GM18870 (cell line): ENCODE results near the gene RYR2.
"Not testable (repeated sequence)": the region's sequence is repeated elsewhere in the genome, so short reads cannot be mapped to it uniquely, and the experiment has no call there.

ENCODE experiments used
- ATAC-seq: cut with Tn5 transposase; IDR thresholded peaks from one replicate; pipeline ENCODE4 v1.9.1; 2021; ENCODE audit warnings: moderate library complexity; ENCODE audit not compliant: unreplicated experiment

RYR2 gene

DNA sequence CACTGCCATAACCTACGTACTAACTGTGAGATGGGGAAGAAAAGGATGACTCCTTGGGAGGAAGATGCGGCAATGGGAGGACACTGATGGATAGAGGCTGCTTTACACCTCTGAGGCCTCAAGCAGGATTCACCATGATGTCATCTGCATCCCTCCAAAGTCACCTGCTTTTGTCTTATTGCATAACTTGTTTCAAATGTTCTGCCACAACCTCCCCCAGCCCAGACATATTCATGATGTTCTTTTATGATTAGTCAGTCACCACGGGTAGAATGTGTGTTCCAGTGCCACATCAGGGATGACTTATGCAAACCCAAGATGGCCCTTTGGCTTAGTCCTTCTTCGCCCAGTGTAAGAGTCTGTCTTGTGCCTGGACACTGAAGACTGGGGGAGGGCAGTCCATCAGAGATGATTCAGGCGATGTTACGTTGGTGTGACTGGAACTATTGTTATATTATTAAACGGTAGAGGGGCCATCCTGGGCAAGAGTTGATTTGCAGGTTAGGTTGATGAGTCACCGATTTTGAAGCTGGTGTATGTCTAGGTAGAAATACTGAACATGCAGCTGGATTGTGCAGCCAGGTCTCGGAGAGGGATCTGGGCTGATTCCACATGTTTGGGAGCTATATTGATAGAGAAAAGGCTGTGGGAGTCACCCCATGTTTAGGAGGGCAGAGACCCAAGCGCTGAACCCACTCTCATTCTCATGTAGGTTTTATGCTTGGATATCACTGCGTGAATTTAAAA is 32.6 kb downstream of the RYR2 start:
- no peak for ATAC-seq

DNA sequence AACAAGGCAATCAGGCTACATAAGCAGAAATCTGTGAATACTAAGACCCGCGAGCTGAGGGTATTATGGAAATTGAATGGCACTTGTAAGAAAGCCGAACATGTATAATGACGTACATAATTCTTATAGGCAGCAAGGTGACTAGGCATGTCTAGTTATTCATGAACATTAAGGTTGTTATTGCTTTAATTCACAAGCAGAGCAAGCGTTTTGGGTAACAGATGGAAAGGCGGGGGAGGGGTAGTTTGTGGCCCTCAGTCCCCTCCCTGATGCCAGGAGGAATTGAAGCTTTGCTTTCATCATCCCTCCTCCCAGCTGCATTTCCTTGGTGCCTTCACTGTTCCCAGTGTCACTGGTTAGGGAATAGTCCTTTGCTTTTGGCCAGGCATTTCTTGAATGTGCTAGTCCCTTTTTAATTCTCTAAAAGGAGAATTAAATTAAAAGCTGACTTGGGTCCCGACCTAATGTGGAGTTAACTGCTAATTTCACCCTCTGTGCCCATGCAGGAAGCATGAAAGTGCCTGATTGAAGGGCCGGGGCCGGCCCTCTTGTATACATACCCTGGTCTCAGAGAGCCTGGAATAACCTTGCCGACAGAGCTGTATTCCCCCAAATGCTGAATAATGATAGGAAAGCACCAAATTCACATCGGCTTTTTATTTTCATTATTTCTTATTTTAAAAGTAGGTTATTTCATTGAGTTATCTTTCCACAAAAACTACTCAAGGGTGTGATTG is 42.5 kb downstream of the RYR2 start:
- ATAC-seq, result no peak

DNA sequence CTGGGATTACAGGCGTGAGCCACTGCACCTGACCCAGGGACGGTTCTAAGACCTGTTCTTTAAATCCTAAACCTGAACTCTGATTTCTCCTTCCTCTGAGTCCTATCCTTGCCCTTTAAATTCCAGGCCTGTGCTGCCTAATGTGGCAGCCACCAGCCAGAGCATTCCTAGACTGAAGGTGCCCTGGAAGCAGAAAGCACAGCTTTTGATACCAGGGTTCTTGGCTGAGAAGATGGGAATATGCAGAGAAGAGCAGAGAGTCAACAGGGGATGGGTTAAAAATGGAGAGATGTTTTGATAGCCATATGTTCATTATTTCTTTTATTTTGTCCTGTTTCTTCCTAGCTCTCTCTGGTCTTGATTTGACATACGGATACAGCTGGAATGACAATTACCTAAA is 49.7 kb downstream of the RYR2 start:
- no peak for ATAC-seq

DNA sequence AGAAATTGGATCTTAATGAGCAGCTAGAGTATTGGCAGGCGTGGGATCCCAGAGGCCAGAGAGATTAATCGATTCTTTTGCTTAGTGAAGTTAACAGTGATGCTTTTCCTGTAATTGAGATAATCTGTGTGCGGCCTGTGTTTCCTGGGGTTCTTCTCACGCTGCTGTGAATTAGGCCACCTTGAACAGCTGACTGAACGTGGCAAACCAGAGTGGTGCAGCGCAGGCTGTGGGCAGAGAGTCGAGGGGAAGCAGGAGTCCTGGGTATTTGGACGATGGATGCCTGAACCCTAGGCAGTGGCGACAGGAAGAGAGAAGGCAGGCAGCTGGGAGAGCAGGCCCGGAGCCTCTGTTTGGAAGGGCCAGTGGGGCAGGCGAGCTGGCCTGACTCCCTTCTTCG is 51.7 kb downstream of the RYR2 start:
- no peak for ATAC-seq

DNA sequence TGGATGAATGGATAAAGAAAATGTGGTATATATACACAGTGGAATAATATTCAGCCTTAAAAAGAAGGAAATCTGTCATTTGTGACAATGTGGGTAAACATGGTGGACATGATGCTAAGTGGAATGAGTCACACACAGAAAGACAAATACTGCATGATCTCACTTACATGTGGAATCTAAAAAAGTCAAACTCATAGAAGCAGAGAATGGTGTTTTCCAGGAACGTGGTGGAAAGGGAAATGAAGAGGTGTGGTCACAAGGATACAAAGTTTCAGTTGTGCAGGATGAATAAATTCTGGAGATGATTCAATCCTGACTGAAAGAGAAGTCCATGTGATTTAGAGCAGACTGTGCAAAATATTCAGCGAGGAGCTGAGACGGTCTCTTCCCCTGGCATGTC is 56.6 kb downstream of the RYR2 start:
- no peak for ATAC-seq

DNA sequence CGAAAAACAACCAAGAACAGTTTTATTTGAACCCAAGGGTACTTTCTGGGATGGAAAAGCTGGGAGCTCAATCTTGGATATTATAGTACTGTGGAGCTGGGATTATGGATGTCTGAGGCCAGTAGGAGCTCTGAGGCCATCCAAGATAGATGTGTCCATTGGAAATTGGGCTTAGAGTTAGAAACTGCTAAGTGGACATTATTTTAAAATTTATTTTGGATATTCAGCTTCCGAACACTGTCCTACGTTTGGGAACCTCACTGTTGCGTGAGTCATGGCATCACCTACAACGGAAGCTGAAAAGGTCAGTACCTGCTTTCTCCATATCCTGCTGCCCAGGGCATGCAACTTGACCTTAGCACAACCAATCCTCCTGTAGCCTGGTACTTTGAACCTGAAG is 61.0 kb downstream of the RYR2 start:
- no peak for ATAC-seq

DNA sequence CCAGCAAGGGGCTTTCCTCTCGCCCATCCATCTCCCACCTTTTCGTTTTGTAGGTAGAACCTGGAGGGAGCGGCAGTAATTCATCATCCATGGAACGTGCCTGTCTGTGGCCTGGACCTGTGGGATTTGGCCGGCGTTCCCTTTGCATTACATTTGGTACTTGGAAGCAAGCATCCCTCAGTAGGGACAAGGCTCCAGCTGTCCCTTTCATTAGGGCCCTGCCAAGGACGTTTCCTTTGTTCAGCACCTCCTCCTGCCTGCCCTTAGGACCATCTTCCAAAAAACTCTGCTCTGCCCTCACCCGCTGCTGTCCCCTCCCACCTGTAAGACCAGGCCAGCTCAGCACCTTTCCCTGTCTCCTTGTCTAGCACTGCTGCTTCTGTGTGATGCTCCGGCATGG is 62.1 kb downstream of the RYR2 start:
- no peak for ATAC-seq

DNA sequence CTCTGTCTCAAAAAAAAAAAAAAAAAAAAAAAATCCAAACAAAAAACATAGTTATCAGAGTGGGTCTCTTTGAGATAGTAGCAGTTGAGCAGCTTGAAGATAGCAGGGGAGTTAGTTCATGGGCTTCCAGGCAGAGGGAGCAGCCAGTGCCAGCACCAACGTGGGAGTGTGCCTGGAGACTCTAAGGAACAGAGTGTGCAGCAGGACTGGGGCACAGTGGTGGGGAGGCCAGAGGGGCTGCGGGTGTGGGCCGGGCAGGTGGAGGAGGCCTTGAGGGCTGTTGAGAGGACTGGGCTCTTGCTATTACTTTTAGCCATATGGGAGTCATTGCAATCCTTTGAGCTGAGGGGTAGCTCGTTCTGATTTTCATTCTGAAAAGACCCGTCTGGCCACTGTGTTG is 63.8 kb downstream of the RYR2 start:
- no peak for ATAC-seq

DNA sequence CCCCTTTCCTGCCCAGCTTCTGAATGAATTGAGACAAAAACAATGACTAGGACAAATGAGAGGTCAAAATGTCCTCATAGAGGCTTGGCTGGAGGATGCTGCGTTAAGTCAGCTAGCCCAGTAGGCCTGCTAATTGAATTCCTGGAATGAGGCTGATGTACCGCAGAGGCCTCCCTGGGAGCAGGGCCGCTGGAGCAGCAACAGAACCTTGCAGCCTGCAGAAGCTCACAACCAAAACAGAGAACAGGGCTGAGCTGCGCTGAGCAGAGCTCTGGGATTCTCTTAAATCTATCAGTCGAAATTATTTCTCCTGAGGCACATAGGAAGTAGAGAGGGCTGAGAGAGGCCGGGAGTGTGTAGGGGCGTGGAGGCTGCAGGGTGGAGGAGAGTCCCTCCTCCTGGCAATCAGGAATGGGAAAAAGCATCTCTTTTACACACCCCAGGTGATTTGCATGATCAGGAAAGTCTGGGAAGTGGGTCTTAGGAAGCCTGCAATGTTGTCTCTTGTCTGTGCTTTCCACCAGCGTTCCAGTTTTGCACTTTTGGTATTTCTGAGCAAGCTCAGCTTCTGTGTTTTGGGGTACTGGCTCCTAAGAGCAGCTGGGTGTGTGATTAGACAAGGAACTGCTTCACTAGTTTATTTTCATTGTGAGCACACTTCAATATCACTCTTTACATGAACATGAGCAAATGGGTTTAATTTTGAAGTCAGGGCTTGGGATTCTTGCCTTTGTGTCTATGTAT is 66.5 kb downstream of the RYR2 start:
- no peak for ATAC-seq

DNA sequence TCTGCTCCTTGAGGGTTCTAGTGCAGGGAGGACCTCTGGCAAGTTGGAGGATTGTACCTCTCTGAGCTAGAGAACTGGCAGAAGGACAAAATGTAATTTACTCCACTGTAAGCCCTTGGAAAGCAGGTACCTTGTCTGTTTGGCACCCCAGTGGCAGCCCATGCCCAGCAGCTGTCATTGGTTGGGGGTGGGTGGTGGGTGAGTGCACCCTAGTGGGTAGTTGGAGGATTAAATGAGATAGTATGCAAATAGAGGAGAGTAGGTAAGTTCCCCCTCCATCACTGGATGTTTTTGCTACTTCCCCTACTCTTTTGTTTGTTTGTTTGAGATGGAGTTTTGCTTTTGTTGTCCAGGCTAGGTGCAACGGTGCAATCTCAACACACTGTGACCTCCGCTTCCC is 69.8 kb downstream of the RYR2 start:
- no peak for ATAC-seq

DNA sequence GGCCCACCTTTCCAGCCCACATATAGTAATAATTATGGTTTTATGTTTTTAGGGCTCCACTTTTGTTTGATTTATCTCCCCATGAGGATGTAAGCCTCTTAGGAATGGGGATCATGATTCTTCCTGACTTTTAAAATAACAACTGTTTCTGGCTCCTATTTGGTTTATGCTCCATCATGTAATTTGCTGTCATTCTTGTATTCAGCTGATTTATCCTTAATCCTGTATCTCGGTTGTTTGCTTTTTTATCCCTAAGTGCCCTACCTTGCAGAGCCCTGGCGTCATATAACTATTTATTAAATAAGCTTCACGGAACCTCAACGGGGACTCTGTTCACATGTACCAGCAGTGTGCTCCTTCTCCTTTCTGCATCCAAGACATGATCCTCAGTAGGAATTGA is 70.7 kb downstream of the RYR2 start:
- ATAC-seq, result no peak

DNA sequence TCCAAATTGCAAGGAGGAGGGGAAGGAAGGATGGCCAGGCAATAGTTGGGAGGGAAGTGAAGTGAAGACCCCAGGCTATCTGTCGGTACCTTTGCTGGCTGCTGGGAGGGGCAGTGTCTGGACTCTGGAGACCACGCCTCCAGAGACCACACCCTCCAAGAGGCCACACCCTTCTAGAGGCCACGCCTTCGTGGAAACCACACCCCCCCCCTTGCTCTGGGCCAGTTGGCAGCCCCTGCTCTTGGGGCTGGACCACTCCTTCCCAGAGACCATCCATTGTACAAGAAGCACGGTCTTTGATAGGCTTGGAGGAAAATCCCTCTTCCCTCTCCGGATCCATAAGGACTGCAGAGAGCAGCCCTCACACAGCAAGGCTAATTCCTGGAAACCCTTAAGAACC is 73.1 kb downstream of the RYR2 start:
- no peak for ATAC-seq

DNA sequence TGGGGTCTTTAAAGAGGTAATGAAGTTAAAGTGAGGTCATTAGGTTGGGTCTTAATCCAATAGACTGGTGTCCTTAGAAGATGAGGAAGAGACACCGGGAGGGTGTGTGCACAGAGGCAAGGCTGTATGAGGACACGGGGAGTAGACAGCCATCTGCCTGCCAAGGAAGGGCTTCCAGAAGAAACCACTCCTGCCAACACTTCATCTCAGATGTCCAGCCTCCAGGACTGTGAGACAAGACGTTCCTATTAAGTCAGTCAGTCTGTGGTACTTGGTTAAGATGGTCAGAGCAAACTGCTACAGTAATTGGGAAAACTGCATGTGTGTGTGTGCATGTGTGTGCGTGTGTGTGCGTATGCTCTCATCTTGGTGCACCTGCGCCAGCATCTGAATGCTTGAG is 77.1 kb downstream of the RYR2 start:
- ATAC-seq, result no peak

DNA sequence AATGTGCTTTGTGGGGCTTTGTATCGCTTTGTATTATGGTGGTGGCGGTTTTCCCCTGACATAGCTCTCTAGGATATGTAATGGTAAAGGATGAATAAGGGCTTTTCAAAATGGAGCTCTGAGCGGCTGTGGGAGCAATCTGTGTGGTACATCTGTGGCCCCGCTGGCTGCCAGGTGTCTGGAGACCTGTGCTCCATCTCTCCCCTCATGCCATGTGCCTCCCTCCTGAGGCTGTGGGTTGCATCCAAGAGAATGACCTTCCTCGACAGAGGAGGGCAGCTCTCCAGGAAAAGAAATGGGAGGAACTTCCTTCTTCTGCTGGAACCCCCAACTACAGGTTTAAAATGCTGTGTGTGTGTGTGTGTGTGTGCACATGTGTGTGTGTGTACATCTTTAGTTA is 78.7 kb downstream of the RYR2 start:
- no peak for ATAC-seq

DNA sequence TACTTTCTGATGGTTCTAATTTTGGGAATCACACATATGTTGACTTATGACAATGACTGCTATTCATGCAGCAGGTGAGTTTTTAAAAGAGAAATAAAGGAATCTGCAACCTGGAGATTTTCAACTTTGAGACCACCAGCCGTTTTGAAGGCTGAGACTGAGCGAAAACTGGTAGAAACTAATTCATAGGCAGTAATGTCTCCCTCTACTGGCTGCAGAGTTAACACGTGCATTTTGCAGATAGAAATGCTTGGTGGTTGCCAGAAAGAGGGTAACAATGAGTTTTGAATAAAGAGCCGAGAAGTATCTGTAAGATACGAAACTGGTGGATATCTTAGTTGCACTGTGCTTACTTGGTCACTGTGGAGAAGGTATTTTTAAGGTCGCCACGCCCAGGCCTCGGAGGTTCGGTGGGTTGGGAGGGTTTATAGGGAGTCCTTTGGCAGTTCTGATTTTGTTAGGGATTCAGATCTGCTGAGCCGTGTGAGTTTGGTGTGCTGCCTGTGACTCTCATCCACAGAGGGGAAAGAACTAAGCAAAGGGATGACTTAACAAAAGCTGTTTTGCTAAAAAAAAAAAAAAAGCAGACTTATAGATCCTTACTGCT is 83.0 kb downstream of the RYR2 start:
- no peak for ATAC-seq

DNA sequence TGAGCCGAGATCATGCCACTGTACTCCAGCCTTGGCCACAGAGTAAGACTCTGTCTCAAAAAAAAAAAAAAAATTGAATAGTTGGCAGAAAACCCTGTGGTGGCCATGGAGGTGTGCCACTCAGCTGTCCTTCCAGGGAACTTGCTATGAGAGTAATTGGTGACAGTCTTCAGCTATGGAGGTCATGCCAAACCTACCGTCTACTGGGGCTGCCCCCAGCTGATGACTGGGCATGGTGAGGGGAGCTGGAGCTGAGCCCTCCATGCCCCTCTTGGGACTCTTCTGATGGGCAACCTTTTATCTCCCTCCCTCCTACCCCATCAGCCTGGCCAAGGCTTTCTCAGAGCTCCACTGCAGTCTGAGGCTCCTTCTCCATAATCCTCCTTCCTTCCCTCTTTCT is 84.2 kb downstream of the RYR2 start:
- ATAC-seq, result no peak

DNA sequence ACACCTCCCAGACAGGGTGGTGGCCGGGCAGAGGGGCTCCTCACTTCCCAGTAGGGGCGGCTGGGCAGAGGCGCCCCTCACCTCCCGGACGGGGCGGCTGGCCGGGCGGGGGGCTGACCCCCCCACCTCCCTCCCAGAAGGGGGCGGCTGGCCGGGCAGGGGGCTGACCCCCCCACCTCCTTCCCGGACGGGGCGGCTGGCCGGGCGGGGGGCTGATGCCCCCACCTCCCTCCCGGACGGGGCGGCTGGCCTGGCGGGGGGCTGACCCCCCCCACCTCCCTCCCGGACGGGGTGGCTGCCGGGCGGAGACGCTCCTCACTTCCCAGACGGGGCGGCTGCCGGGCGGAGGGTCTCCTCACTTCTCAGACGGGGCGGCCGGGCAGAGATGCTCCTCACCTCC is 85.3 kb downstream of the RYR2 start:
- not testable (repeated sequence) for ATAC-seq

DNA sequence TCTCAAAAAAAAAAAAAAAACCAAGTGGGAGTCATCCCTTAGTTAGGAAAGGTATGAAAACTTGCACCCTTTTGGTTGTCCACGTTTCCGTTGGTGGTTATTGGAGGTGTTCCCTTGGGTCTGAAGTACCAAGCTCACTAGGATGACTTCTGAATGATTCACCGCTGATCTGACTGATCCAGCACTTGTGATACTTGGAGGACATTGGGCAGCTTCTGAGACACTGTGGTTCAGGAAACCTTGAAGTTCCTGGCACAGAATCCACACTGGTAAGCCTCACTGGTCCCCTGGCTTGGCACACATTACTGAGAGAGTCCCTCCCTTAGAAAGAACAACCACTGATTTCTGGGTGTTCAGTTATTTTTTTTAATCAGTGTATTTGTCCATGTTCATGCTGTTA is 91.9 kb downstream of the RYR2 start:
- no peak for ATAC-seq

DNA sequence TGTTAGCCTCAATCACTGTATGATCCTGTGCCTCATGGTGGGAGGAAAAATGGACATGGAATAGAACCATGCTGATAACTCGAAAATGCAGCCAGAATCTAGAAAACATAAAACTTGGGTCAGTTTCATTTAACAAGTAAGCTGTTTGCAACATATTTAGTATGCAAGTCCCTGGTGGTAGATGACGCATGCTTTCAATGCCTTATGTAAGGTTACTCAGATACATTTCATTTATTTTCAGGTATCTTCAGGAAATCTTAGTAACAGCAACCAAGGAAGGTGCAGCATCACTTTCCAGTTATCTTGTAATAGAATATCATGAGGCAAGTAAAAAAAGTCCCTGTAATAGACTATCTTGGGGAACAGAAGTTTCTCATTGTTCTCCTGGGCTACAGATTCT is 92.9 kb downstream of the RYR2 start:
- ATAC-seq, result no peak

DNA sequence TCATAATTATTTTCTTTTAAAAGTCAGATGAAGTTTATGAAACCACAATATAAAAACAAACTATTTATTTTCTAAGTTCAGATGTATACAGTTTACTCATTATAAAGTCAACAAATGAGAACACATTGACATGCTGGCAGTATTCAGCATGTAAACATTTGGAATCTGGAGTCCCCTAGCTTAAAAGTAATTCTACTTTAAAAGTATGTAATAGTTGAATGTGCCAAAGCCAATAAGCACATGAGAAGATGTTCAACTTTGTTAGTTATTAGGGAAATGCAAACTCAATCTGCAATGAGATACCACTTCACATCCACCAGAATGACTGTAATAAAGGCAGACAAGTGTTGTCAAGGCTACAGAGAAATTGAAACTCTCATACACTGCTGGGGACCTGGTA is 96.6 kb downstream of the RYR2 start:
- no peak for ATAC-seq

DNA sequence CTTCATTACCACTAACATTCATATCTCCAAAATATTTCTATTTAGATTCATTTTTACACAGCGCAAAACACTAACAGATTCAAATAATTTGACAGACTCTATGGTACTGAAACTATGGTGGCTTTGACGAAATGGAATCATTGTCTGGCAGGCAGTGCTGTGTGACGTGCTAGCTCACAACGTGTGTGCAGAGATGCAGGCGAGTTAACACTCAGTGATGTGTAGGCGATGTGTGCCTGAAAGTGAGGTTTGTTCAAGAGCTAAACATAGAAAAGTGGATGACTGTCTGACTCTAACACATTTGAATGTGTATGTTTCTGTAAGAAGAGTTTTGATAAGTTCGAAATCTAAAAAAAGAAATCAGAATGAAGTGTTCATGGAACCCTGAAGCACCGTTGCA is 97.7 kb downstream of the RYR2 start:
- ATAC-seq, result no peak

DNA sequence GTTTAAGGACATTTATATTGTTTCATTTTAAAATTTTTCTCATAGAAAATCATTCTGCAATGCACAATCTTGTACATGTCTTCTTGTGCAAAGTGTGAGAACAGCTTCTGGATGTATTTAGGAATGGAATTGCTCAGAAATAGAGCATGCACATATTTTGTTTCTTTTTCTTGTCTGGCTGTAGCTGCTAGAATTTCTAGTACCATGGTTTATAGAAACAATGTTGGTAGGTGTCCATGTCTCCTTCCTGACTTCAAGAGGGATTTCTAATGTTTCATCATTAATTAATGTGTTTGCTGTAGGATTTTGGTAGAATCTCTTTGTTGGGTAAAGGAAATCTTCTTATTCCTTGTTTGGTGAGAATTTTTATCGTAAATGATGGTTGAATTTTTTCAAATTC is 99.0 kb downstream of the RYR2 start:
- no peak for ATAC-seq
